Measurements from ENCODE around the gene GRIN1.

- TF ChIP-seq CTCF (IDR thresholded peaks at IDR 0.05) (no peak), POLR2A (IDR thresholded peaks at IDR 0.05; ENCODE audit: low read depth) (no peak)
Observed at GRCh38 chr9:137141976-137142936, 3.3 kb downstream of the GRIN1 start.

Data from esophagus muscularis mucosa (tissue), 3 donors.